H9 (cell line): ENCODE data around the gene PPP2R5B. TPM values are rescaled to one million over a fixed set of nuclear protein-coding genes. Genes with fewer than 3 reads are reported as not detected.

Source experiments
- DNase-seq: peaks from one replicate; pipeline ENCODE4 v3.0.0-alpha.2; 2017
- H2AFZ ChIP-seq: one replicate; pipeline ENCODE4 v1.6.1; 2013; ENCODE audit warnings: mild to moderate bottlenecking, low read length, control low read depth, moderate library complexity
- H2AK5ac ChIP-seq: 2 replicates; pipeline ENCODE4 v1.6.1; 2013; ENCODE audit warnings: low read length, control low read depth, mixed read lengths; ENCODE audit not compliant: insufficient read length
- H2BK120ac ChIP-seq: one replicate; pipeline ENCODE4 v1.6.1; 2013; ENCODE audit warnings: low read depth, mild to moderate bottlenecking, low read length, control low read depth, inconsistent platforms; ENCODE audit not compliant: poor library complexity, severe bottlenecking
- H2BK12ac ChIP-seq: 2 replicates; pipeline ENCODE4 v1.6.1; 2013; ENCODE audit warnings: low read length, control low read depth, mixed read lengths, low read depth; ENCODE audit not compliant: insufficient read length
- H2BK15ac ChIP-seq: 2 replicates; pipeline ENCODE4 v1.6.1; 2013; ENCODE audit warnings: low read depth, low read length, control low read depth
- H2BK20ac ChIP-seq: one replicate; pipeline ENCODE4 v1.6.1; 2013; ENCODE audit warnings: low read depth, mild to moderate bottlenecking, low read length, control low read depth, inconsistent platforms; ENCODE audit not compliant: poor library complexity, severe bottlenecking
- H2BK5ac ChIP-seq: 2 replicates; pipeline ENCODE4 v1.6.1; 2013; ENCODE audit warnings: low read length, control low read depth, mixed read lengths; ENCODE audit not compliant: insufficient read length
- H3K14ac ChIP-seq: 2 replicates; pipeline ENCODE4 v1.6.1; 2013; ENCODE audit warnings: low read length, control low read depth; ENCODE audit not compliant: insufficient read depth
- H3K18ac ChIP-seq: 2 replicates; pipeline ENCODE4 v1.6.1; 2013; ENCODE audit warnings: low read depth, mild to moderate bottlenecking, mixed read lengths, low read length, control low read depth; ENCODE audit not compliant: insufficient read length
- H3K23ac ChIP-seq: 2 replicates; pipeline ENCODE4 v1.6.1; 2013; ENCODE audit warnings: low read length, control low read depth, mixed read lengths, low read depth; ENCODE audit not compliant: insufficient read length
- H3K23me2 ChIP-seq: 2 replicates; pipeline ENCODE4 v1.6.1; 2013; ENCODE audit warnings: low read depth, mild to moderate bottlenecking, mixed read lengths, low read length, control low read depth; ENCODE audit not compliant: insufficient read length, poor library complexity, severe bottlenecking
- H3K27ac ChIP-seq: 2 replicates; pipeline ENCODE4 v1.5.1; 2013; ENCODE audit warnings: low read length, control low read depth, mixed read lengths, low read depth; ENCODE audit not compliant: insufficient read length
- H3K27me3 ChIP-seq: 2 replicates; pipeline ENCODE4 v1.6.1; 2013; ENCODE audit warnings: low read length, control low read depth, inconsistent platforms; ENCODE audit not compliant: insufficient read depth
- H3K4ac ChIP-seq: 2 replicates; pipeline ENCODE4 v1.6.1; 2013; ENCODE audit warnings: low read depth, mild to moderate bottlenecking, control low read depth, inconsistent platforms, low read length, moderate library complexity
- H3K4me1 ChIP-seq: 2 replicates; pipeline ENCODE4 v1.6.1; 2013; ENCODE audit warnings: low read length, control low read depth, inconsistent platforms; ENCODE audit not compliant: insufficient read depth
- H3K4me2 ChIP-seq: 2 replicates; pipeline ENCODE4 v1.6.1; 2013; ENCODE audit warnings: low read length, control low read depth, mixed read lengths; ENCODE audit not compliant: insufficient read length, insufficient read depth
- H3K56ac ChIP-seq: 2 replicates; pipeline ENCODE4 v1.6.1; 2013; ENCODE audit warnings: low read depth, mild to moderate bottlenecking, mixed read lengths, low read length, control low read depth; ENCODE audit not compliant: insufficient read length
- H3K79me1 ChIP-seq: 2 replicates; pipeline ENCODE4 v1.6.1; 2013; ENCODE audit warnings: low read depth, mild to moderate bottlenecking, moderate library complexity, low read length, control low read depth, inconsistent platforms; ENCODE audit not compliant: insufficient read depth, poor library complexity, severe bottlenecking
- H3K79me2 ChIP-seq: 2 replicates; pipeline ENCODE4 v1.6.1; 2013; ENCODE audit warnings: low read length, control low read depth, inconsistent platforms; ENCODE audit not compliant: insufficient read depth
- H3K9ac ChIP-seq: 2 replicates; pipeline ENCODE4 v1.6.1; 2013; ENCODE audit warnings: low read length, control low read depth, mixed read lengths; ENCODE audit not compliant: insufficient read length; ENCODE audit errors: extremely low read depth
- H3K9me3 ChIP-seq: one replicate; pipeline ENCODE4 v1.6.1; 2013; ENCODE audit warnings: low read depth, low read length, inconsistent platforms; ENCODE audit not compliant: control insufficient read depth
- H3T11ph ChIP-seq: one replicate; pipeline ENCODE4 v1.6.1; 2013; ENCODE audit warnings: mild to moderate bottlenecking, low read length, control low read depth, inconsistent platforms
- H4K20me1 ChIP-seq: one replicate; pipeline ENCODE4 v1.6.1; 2013; ENCODE audit not compliant: control insufficient read depth, insufficient read length, insufficient read depth
- H4K5ac ChIP-seq: 2 replicates; pipeline ENCODE4 v1.6.1; 2013; ENCODE audit warnings: low read depth, mild to moderate bottlenecking, mixed read lengths, low read length, control low read depth; ENCODE audit not compliant: insufficient read length
- H4K8ac ChIP-seq: replicated peaks from 2 replicates; pipeline ENCODE4 v1.6.1; 2013; ENCODE audit warnings: low read length, control low read depth, mixed read lengths, low read depth; ENCODE audit not compliant: insufficient read length
- H4K91ac ChIP-seq: 2 replicates; pipeline ENCODE4 v1.6.1; 2013; ENCODE audit warnings: low read depth, mild to moderate bottlenecking, moderate library complexity, mixed read lengths, low read length, control low read depth; ENCODE audit not compliant: insufficient read length
- H3K27ac Mint-ChIP-seq, 3 experiments: 2 replicates in 2 of 3; 3 replicates in 1 of 3; pipeline ENCODE4 v1.8.0; 2020 to 2021; ENCODE audit warnings: mixed read lengths in 3 of 3, mild to moderate bottlenecking in 1 of 3, moderate library complexity in 1 of 3
- H3K27me3 Mint-ChIP-seq: 2 replicates; pipeline ENCODE4 v1.8.0; 2021; ENCODE audit warnings: low read depth, mild to moderate bottlenecking, moderate library complexity, mixed read lengths
- H3K36me3 Mint-ChIP-seq, 3 experiments: 2 replicates in 2 of 3; 3 replicates in 1 of 3; pipeline ENCODE4 v1.8.0; 2020 to 2021; ENCODE audit warnings: low read depth in 3 of 3, mixed read lengths in 3 of 3; ENCODE audit not compliant: insufficient read depth in 1 of 3
- H3K4me1 Mint-ChIP-seq, 2 experiments: 2 replicates each; pipeline ENCODE4 v1.8.0; 2020; ENCODE audit warnings: mixed read lengths in 2 of 2
- H3K4me3 Mint-ChIP-seq, 2 experiments: 2 replicates in 1 of 2; 3 replicates in 1 of 2; pipeline ENCODE4 v1.8.0; 2020 to 2021; ENCODE audit warnings: mild to moderate bottlenecking in 2 of 2, mixed read lengths in 2 of 2, moderate library complexity in 1 of 2
- H3K9me3 Mint-ChIP-seq, 2 experiments: 2 replicates in 1 of 2; 3 replicates in 1 of 2; pipeline ENCODE4 v1.8.0; 2020; ENCODE audit warnings: mild to moderate bottlenecking in 2 of 2, mixed read lengths in 2 of 2, moderate library complexity in 1 of 2
- WGBS: extraction: QIAGEN DNeasy Blood & Tissue Kit; methylation state at CpG from one replicate; pipeline ENCODE4 v1.1.7; 2013; ENCODE audit warnings: missing lambda C conversion rate, low lambda C conversion rate, mixed read lengths; ENCODE audit not compliant: insufficient read length; ENCODE audit errors: extremely low coverage; 5-methylcytosine and 5-hydroxymethylcytosine counted together
- total RNA-seq: library from RNA; stranded (reverse); gene quantifications from 2 replicates; pipeline ENCODE4 v1.2.1, GENCODE V29; 2021
- TF ChIP-seq, protein P1 (sequence below): fragments of 200-600 bp; sonication (generic); conservative IDR thresholded peaks from 3 replicates; pipeline ENCODE4 v1.8.0; 2021; ENCODE audit warnings: antibody characterized with exemption, mild to moderate bottlenecking

Gene PPP2R5B
- total RNA-seq, 1 experiment from 2014 or later: 6.3 TPM

DNA sequence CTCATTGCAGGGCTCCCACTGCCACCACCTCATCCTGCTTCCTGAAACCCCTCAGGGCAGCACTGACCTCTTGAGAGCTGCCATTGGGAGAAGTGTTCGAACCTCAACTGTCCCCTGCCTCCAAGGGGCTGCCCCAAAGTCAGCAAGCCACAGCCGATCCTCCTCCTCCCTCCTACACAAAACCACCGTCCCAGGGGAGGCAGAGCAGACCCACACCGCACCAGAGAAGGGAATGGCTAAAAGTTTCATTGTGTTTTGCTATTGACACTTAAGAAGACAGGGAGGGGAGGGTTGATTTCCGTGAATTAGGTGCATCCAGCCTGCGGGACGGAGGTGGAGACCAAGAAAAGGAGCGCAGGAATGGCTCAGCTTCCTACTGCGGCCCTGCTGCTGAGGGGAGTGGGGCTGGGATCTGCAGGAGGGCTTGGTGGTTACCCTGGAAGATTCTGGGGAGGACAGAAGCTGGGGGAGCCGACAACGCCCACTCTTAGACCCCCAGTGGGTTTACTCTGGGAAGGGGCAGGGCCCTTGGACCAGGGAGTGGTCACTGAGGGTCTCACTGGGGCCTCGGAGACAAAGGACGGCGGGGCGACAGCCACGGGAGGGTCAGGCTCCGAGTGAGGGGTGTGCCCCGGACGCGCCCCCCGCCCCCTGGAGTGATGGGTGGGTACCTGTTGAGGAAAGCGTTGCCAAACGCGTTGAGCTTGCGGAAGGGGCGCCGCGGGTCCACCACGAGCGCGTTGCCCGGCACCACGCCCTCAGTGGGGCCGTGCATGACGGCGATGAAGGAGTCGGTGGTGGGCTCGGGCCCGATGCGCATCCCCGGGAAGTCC, 46.9 kb upstream of the PPP2R5B start:
- Histone ChIP-seq H3K23ac (no peak overlapping the region), H4K20me1 (no peaks in the 10 kb centered on the region), H3K79me2 (no peaks in the 10 kb centered on the region), H2BK120ac (no peak overlapping the region), H2BK5ac (no peak overlapping the region), H3K27ac (no peak overlapping the region), H3K14ac (peak overlapping the region; percentile 2; the same call in 1 of the 2 replicates), H2AFZ (no peak overlapping the region), H3K18ac (no peak overlapping the region), H3K23me2 (peaks cover 19% of the 10 kb centered on the region), H3K56ac (no peak overlapping the region), H3K79me1 (no peaks in the 10 kb centered on the region), H3K4me1 (no peaks in the 10 kb centered on the region; the same call in 1 of the 2 replicates), H4K8ac (no peak overlapping the region), H3K4me2 (peak overlapping the region; percentile 73), H3K9ac (peak overlapping the region; percentile 44), H4K91ac (no peak overlapping the region), H2BK20ac (no peak overlapping the region), H3K9me3 (no peaks in the 10 kb centered on the region), H2BK12ac (no peak overlapping the region), H3K27me3 (no peaks in the 10 kb centered on the region), H2AK5ac (no peak overlapping the region), H2BK15ac (no peak overlapping the region), H3K4ac (no peak overlapping the region), H3T11ph (no peak overlapping the region), H4K5ac (no peak overlapping the region)
- no CpG with 5 or more reads among the region's 41 CpGs for WGBS
- H3K36me3 Mint-ChIP-seq: peaks cover 2 to 12% (median 8%) of the 10 kb centered on the region in 3 experiments; a peak in 4 of 7 replicates
- peaks cover 8% of the 10 kb centered on the region for H3K27me3 Mint-ChIP-seq
- H3K27ac Mint-ChIP-seq: peak overlapping the region in 1 of 3 experiments; percentile 15; a peak in 1 of 7 replicates
- TF ChIP-seq, protein P1, sequence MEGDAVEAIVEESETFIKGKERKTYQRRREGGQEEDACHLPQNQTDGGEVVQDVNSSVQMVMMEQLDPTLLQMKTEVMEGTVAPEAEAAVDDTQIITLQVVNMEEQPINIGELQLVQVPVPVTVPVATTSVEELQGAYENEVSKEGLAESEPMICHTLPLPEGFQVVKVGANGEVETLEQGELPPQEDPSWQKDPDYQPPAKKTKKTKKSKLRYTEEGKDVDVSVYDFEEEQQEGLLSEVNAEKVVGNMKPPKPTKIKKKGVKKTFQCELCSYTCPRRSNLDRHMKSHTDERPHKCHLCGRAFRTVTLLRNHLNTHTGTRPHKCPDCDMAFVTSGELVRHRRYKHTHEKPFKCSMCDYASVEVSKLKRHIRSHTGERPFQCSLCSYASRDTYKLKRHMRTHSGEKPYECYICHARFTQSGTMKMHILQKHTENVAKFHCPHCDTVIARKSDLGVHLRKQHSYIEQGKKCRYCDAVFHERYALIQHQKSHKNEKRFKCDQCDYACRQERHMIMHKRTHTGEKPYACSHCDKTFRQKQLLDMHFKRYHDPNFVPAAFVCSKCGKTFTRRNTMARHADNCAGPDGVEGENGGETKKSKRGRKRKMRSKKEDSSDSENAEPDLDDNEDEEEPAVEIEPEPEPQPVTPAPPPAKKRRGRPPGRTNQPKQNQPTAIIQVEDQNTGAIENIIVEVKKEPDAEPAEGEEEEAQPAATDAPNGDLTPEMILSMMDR: no peak
- H3K9me3 Mint-ChIP-seq: no peaks in the 10 kb centered on the region; a peak in 1 of 5 replicates
- DNase-seq: no peak
- peak overlapping the region; percentile 81 to 87 for H3K4me3 Mint-ChIP-seq
- H3K4me1 Mint-ChIP-seq: peaks cover 23 to 26% of the 10 kb centered on the region in 2 experiments
